GM23338 (cell line): Measurements from ENCODE around the gene SH3GL2.

Source experiments
- CREB1 ChIP-seq: fragments of 250-450 bp; sonication (Bioruptor Pico); IDR thresholded peaks from 2 replicates; pipeline ENCODE4 v1.5.0; 2020; ENCODE audit warnings: low read depth, mild to moderate bottlenecking, moderate library complexity
- CTCF ChIP-seq, 2 experiments: fragments of 200-600 bp in 1 of 2; sonication (generic) in 1 of 2; conservative IDR thresholded peaks; 2 replicates each; pipeline versions ENCODE4 v1.5.1 to v1.6.1; 2016 to 2017; ENCODE audit warnings: antibody characterized with exemption in 2 of 2, low read depth in 2 of 2, mild to moderate bottlenecking in 2 of 2, moderate library complexity in 1 of 2
- EZH2 ChIP-seq: fragments of 200-600 bp; sonication (generic); IDR thresholded peaks from one replicate; pipeline ENCODE4 v1.8.0; 2017; ENCODE audit warnings: antibody characterized with exemption, mild to moderate bottlenecking, low read depth; ENCODE audit not compliant: unreplicated experiment
- EZH2phosphoT487 ChIP-seq: fragments of 200-600 bp; sonication (generic); IDR thresholded peaks from one replicate; pipeline ENCODE4 v1.8.1; 2018; ENCODE audit warnings: antibody characterized with exemption; ENCODE audit not compliant: unreplicated experiment
- JUNB ChIP-seq: IDR thresholded peaks from one replicate; pipeline ENCODE4 v1.6.1; 2016; ENCODE audit warnings: antibody characterized with exemption; ENCODE audit not compliant: unreplicated experiment
- NANOG ChIP-seq: IDR thresholded peaks from 2 replicates; pipeline ENCODE4 v1.6.1; 2016; ENCODE audit warnings: antibody characterized with exemption, borderline replicate concordance
- POLR2AphosphoS5 ChIP-seq: IDR thresholded peaks from 2 replicates; pipeline ENCODE4 v1.6.1; 2016; ENCODE audit warnings: antibody characterized with exemption, low read depth
- REST ChIP-seq: IDR thresholded peaks from one replicate; pipeline ENCODE4 v1.6.1; 2018; ENCODE audit warnings: antibody characterized with exemption; ENCODE audit not compliant: unreplicated experiment
- STAT1 ChIP-seq: IDR thresholded peaks from one replicate; pipeline ENCODE4 v1.6.1; 2016; ENCODE audit warnings: antibody characterized with exemption; ENCODE audit not compliant: unreplicated experiment
- ZNF114 ChIP-seq: fragments of 250-450 bp; sonication (Bioruptor Pico); IDR thresholded peaks from 2 replicates; pipeline ENCODE4 v1.5.0; 2020; ENCODE audit warnings: mild to moderate bottlenecking, moderate library complexity
- ZNF331 ChIP-seq: fragments of 250-450 bp; sonication (Bioruptor Pico); IDR thresholded peaks from 2 replicates; pipeline ENCODE4 v1.5.0; 2020; ENCODE audit warnings: low read depth, mild to moderate bottlenecking, moderate library complexity
- ZNF462 ChIP-seq: fragments of 250-450 bp; sonication (Bioruptor Pico); IDR thresholded peaks from 2 replicates; pipeline ENCODE4 v1.5.0; 2020; ENCODE audit warnings: mild to moderate bottlenecking, moderate library complexity

GRCh38 chr9:17807613-17808282 lies 228.9 kb downstream of the SH3GL2 start:
- no peak for TF ChIP-seq POLR2AphosphoS5
- TF ChIP-seq EZH2, result no peak
- TF ChIP-seq ZNF462 (CRISPR knock-in tag), result no peak
- TF ChIP-seq CTCF (conservative IDR thresholded peaks at IDR 0.05; ENCODE audit: low read depth in 2 of 2), result no peak
- TF ChIP-seq REST, result no peak
- no peak for TF ChIP-seq EZH2phosphoT487
- no peak for TF ChIP-seq JUNB
- TF ChIP-seq CREB1 (CRISPR knock-in tag), result no peak
- no peak for TF ChIP-seq NANOG
- no peak for TF ChIP-seq STAT1
- no peak for TF ChIP-seq ZNF331 (CRISPR knock-in tag)
- TF ChIP-seq ZNF114 (CRISPR knock-in tag), result no peak
